H9 (cell line): Measurements from ENCODE around the gene ACSM2B. TPM values are rescaled to one million over a fixed set of nuclear protein-coding genes. Genes with fewer than 3 reads are reported as not detected.
"Not testable (repeated sequence)": the region's sequence is repeated elsewhere in the genome, so short reads cannot be mapped to it uniquely, and the experiment has no call there.

Source experiments
- DNase-seq: peaks from one replicate; pipeline ENCODE4 v3.0.0-alpha.2; 2017
- H2AFZ ChIP-seq: one replicate; pipeline ENCODE4 v1.6.1; 2013; ENCODE audit warnings: mild to moderate bottlenecking, low read length, control low read depth, moderate library complexity
- H2AK5ac ChIP-seq: 2 replicates; pipeline ENCODE4 v1.6.1; 2013; ENCODE audit warnings: low read length, control low read depth, mixed read lengths; ENCODE audit not compliant: insufficient read length
- H2BK120ac ChIP-seq: one replicate; pipeline ENCODE4 v1.6.1; 2013; ENCODE audit warnings: low read depth, mild to moderate bottlenecking, low read length, control low read depth, inconsistent platforms; ENCODE audit not compliant: poor library complexity, severe bottlenecking
- H2BK12ac ChIP-seq: 2 replicates; pipeline ENCODE4 v1.6.1; 2013; ENCODE audit warnings: low read length, control low read depth, mixed read lengths, low read depth; ENCODE audit not compliant: insufficient read length
- H2BK15ac ChIP-seq: 2 replicates; pipeline ENCODE4 v1.6.1; 2013; ENCODE audit warnings: low read depth, low read length, control low read depth
- H2BK20ac ChIP-seq: one replicate; pipeline ENCODE4 v1.6.1; 2013; ENCODE audit warnings: low read depth, mild to moderate bottlenecking, low read length, control low read depth, inconsistent platforms; ENCODE audit not compliant: poor library complexity, severe bottlenecking
- H2BK5ac ChIP-seq: 2 replicates; pipeline ENCODE4 v1.6.1; 2013; ENCODE audit warnings: low read length, control low read depth, mixed read lengths; ENCODE audit not compliant: insufficient read length
- H3K14ac ChIP-seq: 2 replicates; pipeline ENCODE4 v1.6.1; 2013; ENCODE audit warnings: low read length, control low read depth; ENCODE audit not compliant: insufficient read depth
- H3K18ac ChIP-seq: 2 replicates; pipeline ENCODE4 v1.6.1; 2013; ENCODE audit warnings: low read depth, mild to moderate bottlenecking, mixed read lengths, low read length, control low read depth; ENCODE audit not compliant: insufficient read length
- H3K23ac ChIP-seq: 2 replicates; pipeline ENCODE4 v1.6.1; 2013; ENCODE audit warnings: low read length, control low read depth, mixed read lengths, low read depth; ENCODE audit not compliant: insufficient read length
- H3K23me2 ChIP-seq: 2 replicates; pipeline ENCODE4 v1.6.1; 2013; ENCODE audit warnings: low read depth, mild to moderate bottlenecking, mixed read lengths, low read length, control low read depth; ENCODE audit not compliant: insufficient read length, poor library complexity, severe bottlenecking
- H3K27ac ChIP-seq: 2 replicates; pipeline ENCODE4 v1.5.1; 2013; ENCODE audit warnings: low read length, control low read depth, mixed read lengths, low read depth; ENCODE audit not compliant: insufficient read length
- H3K27me3 ChIP-seq: 2 replicates; pipeline ENCODE4 v1.6.1; 2013; ENCODE audit warnings: low read length, control low read depth, inconsistent platforms; ENCODE audit not compliant: insufficient read depth
- H3K4ac ChIP-seq: 2 replicates; pipeline ENCODE4 v1.6.1; 2013; ENCODE audit warnings: low read depth, mild to moderate bottlenecking, control low read depth, inconsistent platforms, low read length, moderate library complexity
- H3K4me1 ChIP-seq: 2 replicates; pipeline ENCODE4 v1.6.1; 2013; ENCODE audit warnings: low read length, control low read depth, inconsistent platforms; ENCODE audit not compliant: insufficient read depth
- H3K4me2 ChIP-seq: 2 replicates; pipeline ENCODE4 v1.6.1; 2013; ENCODE audit warnings: low read length, control low read depth, mixed read lengths; ENCODE audit not compliant: insufficient read length, insufficient read depth
- H3K56ac ChIP-seq: 2 replicates; pipeline ENCODE4 v1.6.1; 2013; ENCODE audit warnings: low read depth, mild to moderate bottlenecking, mixed read lengths, low read length, control low read depth; ENCODE audit not compliant: insufficient read length
- H3K79me1 ChIP-seq: 2 replicates; pipeline ENCODE4 v1.6.1; 2013; ENCODE audit warnings: low read depth, mild to moderate bottlenecking, moderate library complexity, low read length, control low read depth, inconsistent platforms; ENCODE audit not compliant: insufficient read depth, poor library complexity, severe bottlenecking
- H3K79me2 ChIP-seq: 2 replicates; pipeline ENCODE4 v1.6.1; 2013; ENCODE audit warnings: low read length, control low read depth, inconsistent platforms; ENCODE audit not compliant: insufficient read depth
- H3K9ac ChIP-seq: 2 replicates; pipeline ENCODE4 v1.6.1; 2013; ENCODE audit warnings: low read length, control low read depth, mixed read lengths; ENCODE audit not compliant: insufficient read length; ENCODE audit errors: extremely low read depth
- H3K9me3 ChIP-seq: one replicate; pipeline ENCODE4 v1.6.1; 2013; ENCODE audit warnings: low read depth, low read length, inconsistent platforms; ENCODE audit not compliant: control insufficient read depth
- H3T11ph ChIP-seq: one replicate; pipeline ENCODE4 v1.6.1; 2013; ENCODE audit warnings: mild to moderate bottlenecking, low read length, control low read depth, inconsistent platforms
- H4K20me1 ChIP-seq: one replicate; pipeline ENCODE4 v1.6.1; 2013; ENCODE audit not compliant: control insufficient read depth, insufficient read length, insufficient read depth
- H4K5ac ChIP-seq: 2 replicates; pipeline ENCODE4 v1.6.1; 2013; ENCODE audit warnings: low read depth, mild to moderate bottlenecking, mixed read lengths, low read length, control low read depth; ENCODE audit not compliant: insufficient read length
- H4K8ac ChIP-seq: replicated peaks from 2 replicates; pipeline ENCODE4 v1.6.1; 2013; ENCODE audit warnings: low read length, control low read depth, mixed read lengths, low read depth; ENCODE audit not compliant: insufficient read length
- H4K91ac ChIP-seq: 2 replicates; pipeline ENCODE4 v1.6.1; 2013; ENCODE audit warnings: low read depth, mild to moderate bottlenecking, moderate library complexity, mixed read lengths, low read length, control low read depth; ENCODE audit not compliant: insufficient read length
- H3K27ac Mint-ChIP-seq, 3 experiments: 2 replicates in 2 of 3; 3 replicates in 1 of 3; pipeline ENCODE4 v1.8.0; 2020 to 2021; ENCODE audit warnings: mixed read lengths in 3 of 3, mild to moderate bottlenecking in 1 of 3, moderate library complexity in 1 of 3
- H3K27me3 Mint-ChIP-seq: 2 replicates; pipeline ENCODE4 v1.8.0; 2021; ENCODE audit warnings: low read depth, mild to moderate bottlenecking, moderate library complexity, mixed read lengths
- H3K36me3 Mint-ChIP-seq, 3 experiments: 2 replicates in 2 of 3; 3 replicates in 1 of 3; pipeline ENCODE4 v1.8.0; 2020 to 2021; ENCODE audit warnings: low read depth in 3 of 3, mixed read lengths in 3 of 3; ENCODE audit not compliant: insufficient read depth in 1 of 3
- H3K4me1 Mint-ChIP-seq, 2 experiments: 2 replicates each; pipeline ENCODE4 v1.8.0; 2020; ENCODE audit warnings: mixed read lengths in 2 of 2
- H3K4me3 Mint-ChIP-seq, 2 experiments: 2 replicates in 1 of 2; 3 replicates in 1 of 2; pipeline ENCODE4 v1.8.0; 2020 to 2021; ENCODE audit warnings: mild to moderate bottlenecking in 2 of 2, mixed read lengths in 2 of 2, moderate library complexity in 1 of 2
- H3K9me3 Mint-ChIP-seq, 2 experiments: 2 replicates in 1 of 2; 3 replicates in 1 of 2; pipeline ENCODE4 v1.8.0; 2020; ENCODE audit warnings: mild to moderate bottlenecking in 2 of 2, mixed read lengths in 2 of 2, moderate library complexity in 1 of 2
- WGBS: extraction: QIAGEN DNeasy Blood & Tissue Kit; methylation state at CpG from one replicate; pipeline ENCODE4 v1.1.7; 2013; ENCODE audit warnings: missing lambda C conversion rate, low lambda C conversion rate, mixed read lengths; ENCODE audit not compliant: insufficient read length; ENCODE audit errors: extremely low coverage; 5-methylcytosine and 5-hydroxymethylcytosine counted together
- total RNA-seq: library from RNA; stranded (reverse); gene quantifications from 2 replicates; pipeline ENCODE4 v1.2.1, GENCODE V29; 2021

The ACSM2B gene
- total RNA-seq, 1 experiment from 2014 or later = not detected

GRCh38 chr16:20554689-20555088, 21.5 kb downstream of the ACSM2B start:
- H3K18ac ChIP-seq, H3K27ac ChIP-seq, H2BK15ac ChIP-seq, H2BK20ac ChIP-seq, H3K4me3 Mint-ChIP-seq, H3K14ac ChIP-seq, H3K79me1 ChIP-seq, H4K8ac ChIP-seq, H3T11ph ChIP-seq, H3K56ac ChIP-seq, DNase-seq, H3K27me3 ChIP-seq, H3K4me1 Mint-ChIP-seq, H3K36me3 Mint-ChIP-seq, H3K23ac ChIP-seq, H3K27ac Mint-ChIP-seq, H2BK5ac ChIP-seq, H3K79me2 ChIP-seq, H3K27me3 Mint-ChIP-seq, H3K4me2 ChIP-seq, H2AK5ac ChIP-seq, H3K9ac ChIP-seq, H2BK12ac ChIP-seq, H2AFZ ChIP-seq, H3K23me2 ChIP-seq, H4K20me1 ChIP-seq, H2BK120ac ChIP-seq, H3K9me3 ChIP-seq, H3K4ac ChIP-seq, H4K91ac ChIP-seq, H3K4me1 ChIP-seq, H4K5ac ChIP-seq: not testable (repeated sequence)
- WGBS = no CpG with 5 or more reads among the region's 3 CpGs
- H3K9me3 Mint-ChIP-seq = peaks cover 13 to 31% of the 10 kb centered on the region in 2 experiments; a peak in 4 of 5 replicates

DNA sequence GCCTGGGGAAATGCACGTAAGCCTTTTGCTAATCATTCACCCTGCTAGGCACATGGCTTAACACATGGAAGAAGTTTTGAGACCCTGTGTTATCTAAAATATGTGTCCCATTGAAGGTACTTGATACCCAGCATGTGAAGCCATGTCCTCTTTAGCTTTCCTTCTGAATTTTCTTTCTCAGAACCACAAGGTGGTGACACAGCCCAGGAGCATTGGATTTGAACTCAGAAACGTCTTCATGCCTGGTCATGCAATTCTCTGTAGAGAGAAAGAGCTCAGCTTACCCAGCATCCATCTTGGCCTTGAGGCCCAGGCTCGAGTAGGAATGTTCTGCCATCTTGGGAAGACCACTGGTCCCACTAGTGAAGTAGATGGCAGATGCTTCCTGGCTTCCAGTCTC, 22.7 kb downstream of the ACSM2B start:
- H3K56ac ChIP-seq, H3K27ac Mint-ChIP-seq, H3K4me1 Mint-ChIP-seq, H3K4me3 Mint-ChIP-seq, H3T11ph ChIP-seq, H3K27me3 Mint-ChIP-seq, H3K27me3 ChIP-seq, DNase-seq, H4K20me1 ChIP-seq, H3K14ac ChIP-seq, H3K4me2 ChIP-seq, H2BK120ac ChIP-seq, H2AFZ ChIP-seq, H3K23ac ChIP-seq, H4K91ac ChIP-seq, H2AK5ac ChIP-seq, H3K36me3 Mint-ChIP-seq, H3K79me2 ChIP-seq, H3K4ac ChIP-seq, H2BK12ac ChIP-seq, H2BK20ac ChIP-seq, H2BK15ac ChIP-seq, H3K27ac ChIP-seq, H4K5ac ChIP-seq, H3K4me1 ChIP-seq, H3K9ac ChIP-seq, H2BK5ac ChIP-seq, H4K8ac ChIP-seq, H3K18ac ChIP-seq, H3K23me2 ChIP-seq, H3K9me3 ChIP-seq, H3K79me1 ChIP-seq: not testable (repeated sequence)
- no CpG with 5 or more reads among the region's 3 CpGs for WGBS
- H3K9me3 Mint-ChIP-seq = peaks cover 16 to 40% of the 10 kb centered on the region in 2 experiments; a peak in 4 of 5 replicates
